GM21515 (cell line): ENCODE measurements around the gene RPL12.

Experiments used
- ATAC-seq: cut with Tn5 transposase; IDR thresholded peaks from one replicate; pipeline ENCODE4 v1.9.1; 2021; ENCODE audit not compliant: unreplicated experiment

Gene RPL12

DNA sequence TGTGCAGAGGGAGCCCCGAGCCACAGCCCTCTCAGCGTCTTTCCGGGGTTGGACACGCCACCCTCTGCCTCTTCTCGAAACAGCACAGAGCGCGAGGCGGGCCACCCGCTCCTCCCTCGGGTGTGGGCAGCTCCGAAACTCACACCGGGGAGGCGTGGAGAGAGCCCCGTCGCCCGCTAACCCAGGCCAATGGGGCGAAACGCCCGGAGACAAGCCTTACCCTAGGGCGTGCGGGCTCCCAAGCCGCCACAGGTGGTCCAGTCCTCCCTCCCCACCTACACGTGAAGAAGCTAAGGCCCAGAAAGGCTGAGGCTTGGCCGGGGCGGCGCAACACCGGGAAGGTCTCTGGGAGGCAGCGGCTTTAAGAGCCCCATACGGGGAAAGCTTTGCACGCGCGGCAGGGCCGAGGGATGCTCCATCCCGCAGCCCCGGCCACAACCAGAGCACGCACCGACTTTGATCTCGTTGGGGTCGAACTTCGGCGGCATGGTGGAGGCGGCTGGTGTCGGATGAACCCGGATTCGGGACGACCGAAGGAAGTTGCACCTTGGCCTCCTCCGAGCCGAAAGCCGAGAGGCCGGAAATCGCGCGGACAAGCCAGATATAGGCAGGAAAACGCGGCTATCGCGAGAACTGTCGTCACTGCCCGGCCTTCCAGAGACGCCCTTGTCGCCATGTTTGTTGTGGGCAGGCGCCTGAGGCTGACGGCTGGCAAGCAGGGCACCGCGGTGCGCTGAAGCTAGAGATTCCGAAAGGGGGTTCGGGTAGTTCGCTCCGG lies at the start of gene RPL12, which contains the start of gene LRSAM1:
RPL12 (minus strand) TSS at position 577 of the 778 bp plus-strand sequence; CDS start at position 488, 89 bp downstream.
LRSAM1 (plus strand) TSS at position 681 of the 778 bp plus-strand sequence. CDS start 3,018 bp downstream, outside the sequence.
- peak; percentile 62 for ATAC-seq

DNA sequence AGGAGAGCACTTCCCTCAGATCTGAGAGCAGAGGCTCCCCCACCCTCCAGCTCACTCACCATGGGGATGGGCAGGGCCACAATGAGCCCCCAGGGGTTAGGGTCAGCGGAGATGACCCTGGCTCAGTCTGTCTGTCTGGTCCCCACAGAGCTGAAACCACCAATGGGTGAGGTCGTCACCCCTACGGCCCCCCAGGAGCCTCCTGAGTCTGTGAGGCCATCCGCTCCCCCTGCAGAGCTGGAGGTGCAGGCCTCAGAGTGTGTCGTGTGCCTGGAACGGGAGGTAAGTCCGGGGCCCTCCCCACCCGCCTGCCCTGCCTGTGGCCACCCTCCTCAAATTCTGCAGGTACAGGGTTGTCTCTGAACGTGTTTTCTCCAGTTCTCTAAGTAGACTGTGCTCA lies 49.7 kb upstream of the RPL12 start:
- ATAC-seq, result no peak

DNA sequence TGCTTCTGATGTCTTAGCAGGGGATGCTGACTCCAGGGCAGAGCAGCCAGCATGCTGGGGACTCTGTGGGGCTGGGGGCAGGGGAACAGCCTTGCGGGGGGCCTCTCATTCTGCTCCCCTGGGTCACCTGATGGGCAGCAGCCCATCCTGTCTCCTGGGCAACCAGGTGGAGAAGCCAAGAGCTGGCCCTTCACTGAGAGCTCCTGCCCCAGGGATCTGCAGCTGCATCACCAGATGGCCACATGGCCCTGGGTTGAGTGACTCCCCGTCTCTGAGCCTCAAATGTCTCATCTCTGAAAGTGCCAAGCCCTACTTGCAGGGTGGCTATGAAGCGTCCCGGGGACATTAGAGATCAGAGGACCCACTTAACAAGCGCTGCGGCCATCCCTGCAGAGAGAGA lies 49.2 kb upstream of the RPL12 start:
- no peak for ATAC-seq

DNA sequence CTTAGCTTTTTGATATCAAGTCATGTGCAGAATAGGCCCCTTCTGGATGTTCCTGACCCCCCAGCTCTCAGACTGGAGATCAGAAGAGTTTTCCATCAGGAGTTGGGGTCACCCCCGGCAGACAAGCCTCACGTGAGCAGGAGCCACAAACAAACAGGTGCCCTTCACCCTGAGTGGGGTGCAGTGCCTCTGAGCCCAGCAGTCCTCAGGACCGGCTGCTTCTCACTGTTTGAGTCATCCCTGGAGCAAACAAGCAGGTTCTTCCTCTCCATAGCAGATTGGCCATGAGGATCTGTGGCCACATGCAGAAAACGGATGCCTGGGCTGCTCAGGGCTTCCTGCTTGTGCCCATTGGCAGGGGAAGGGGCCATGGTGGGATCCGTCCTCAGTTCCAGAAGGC lies 47.1 kb upstream of the RPL12 start:
- ATAC-seq, result no peak

DNA sequence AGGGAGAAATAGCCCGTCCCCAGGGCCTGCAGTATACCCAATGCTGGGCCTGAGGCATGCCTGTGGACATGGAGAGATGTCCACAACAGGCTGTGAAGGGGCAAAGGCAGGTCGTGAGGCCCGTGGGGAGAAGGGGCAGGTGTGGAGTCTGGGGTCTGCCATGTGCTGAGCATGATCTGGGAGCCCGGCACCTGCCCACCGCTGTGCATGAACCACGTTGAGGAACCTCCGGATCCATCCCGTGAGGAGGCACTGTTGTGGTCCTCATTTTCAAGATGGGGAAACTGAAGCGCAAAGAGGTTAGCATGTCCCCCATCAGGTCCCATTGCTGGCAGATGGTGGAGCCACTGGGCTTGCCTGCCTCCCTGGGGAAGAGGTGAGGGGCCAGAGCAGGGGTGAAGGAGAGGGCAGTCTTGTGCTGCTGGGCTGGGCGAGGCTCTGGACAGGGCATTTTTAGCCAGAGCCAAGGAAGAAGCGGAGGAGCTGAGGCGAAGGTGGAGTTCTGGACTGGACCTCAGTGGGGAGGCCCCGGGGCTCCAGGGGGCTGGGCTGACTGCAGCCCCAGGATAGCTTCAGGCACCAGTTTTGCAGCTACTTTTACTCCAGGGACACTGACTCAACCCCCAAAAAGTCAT lies 46.6 kb upstream of the RPL12 start:
- ATAC-seq, result no peak

DNA sequence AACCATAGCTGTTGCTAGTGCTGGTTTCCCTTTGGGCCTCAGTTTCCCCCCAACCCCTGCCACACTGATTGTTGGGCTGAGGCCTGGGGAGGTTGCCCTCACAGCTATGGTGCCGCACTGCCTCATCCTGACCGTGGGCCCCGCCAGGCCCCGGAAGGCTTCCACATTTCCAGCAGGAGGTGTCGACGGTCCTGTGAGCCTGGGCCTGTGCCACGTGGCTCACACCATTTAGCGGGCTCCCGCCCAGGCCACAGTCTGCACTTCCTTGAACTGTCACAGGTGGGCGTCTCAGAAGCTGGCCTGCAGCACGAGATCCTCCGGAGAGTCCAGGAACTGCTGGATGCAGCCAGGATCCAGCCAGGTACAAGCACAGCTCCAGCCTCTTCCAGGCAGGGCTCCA lies 45.8 kb upstream of the RPL12 start:
- no peak for ATAC-seq

DNA sequence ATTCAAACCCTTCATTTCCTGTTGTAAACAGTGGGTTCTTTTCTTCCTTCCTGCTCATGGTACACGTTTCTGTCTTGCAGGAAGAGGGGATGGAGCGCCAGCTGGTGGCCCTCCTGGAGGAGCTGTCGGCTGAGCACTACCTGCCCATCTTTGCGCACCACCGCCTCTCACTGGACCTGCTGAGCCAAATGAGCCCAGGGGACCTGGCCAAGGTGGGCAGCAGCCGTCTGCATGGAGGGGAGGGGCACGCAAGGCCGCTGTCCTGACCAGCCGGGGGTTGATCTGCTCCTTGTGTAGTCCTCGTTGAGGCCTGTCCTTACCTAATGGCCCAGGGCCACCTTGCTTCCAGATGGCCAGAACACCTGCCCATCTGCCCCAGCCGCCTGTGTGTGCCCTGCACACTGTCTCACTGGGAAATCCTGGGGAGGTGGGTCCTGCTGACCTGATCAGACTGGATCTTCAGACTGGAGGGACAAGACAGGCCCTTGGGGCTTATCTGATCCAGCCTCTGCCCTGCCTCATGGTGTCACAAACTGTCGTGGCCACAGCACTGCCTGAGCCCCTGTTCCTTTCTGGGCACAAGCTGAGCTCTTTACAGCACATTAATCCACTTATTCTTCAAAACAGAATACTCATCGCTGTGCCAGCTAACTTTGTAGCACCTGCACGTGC lies 44.8 kb upstream of the RPL12 start:
- ATAC-seq, result no peak

DNA sequence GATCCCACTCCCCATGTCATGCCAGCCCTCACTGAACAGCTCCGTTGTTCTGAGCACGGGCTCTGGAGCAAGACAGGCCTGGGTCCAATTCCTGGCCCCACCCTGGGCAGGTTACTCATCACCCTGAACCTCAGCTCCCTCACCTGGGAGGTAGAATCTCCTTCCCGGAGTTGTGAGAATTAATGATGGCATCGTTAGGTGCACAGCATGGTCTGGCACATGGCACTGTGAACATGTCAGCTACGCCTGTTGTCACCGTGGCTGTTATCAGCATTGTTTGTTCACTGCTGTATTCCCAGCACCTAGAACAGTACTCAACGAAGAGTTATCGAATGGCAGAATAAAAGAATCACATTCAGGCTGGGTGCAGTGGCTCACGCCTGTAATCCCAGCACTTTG lies 43.1 kb upstream of the RPL12 start:
- no peak for ATAC-seq

DNA sequence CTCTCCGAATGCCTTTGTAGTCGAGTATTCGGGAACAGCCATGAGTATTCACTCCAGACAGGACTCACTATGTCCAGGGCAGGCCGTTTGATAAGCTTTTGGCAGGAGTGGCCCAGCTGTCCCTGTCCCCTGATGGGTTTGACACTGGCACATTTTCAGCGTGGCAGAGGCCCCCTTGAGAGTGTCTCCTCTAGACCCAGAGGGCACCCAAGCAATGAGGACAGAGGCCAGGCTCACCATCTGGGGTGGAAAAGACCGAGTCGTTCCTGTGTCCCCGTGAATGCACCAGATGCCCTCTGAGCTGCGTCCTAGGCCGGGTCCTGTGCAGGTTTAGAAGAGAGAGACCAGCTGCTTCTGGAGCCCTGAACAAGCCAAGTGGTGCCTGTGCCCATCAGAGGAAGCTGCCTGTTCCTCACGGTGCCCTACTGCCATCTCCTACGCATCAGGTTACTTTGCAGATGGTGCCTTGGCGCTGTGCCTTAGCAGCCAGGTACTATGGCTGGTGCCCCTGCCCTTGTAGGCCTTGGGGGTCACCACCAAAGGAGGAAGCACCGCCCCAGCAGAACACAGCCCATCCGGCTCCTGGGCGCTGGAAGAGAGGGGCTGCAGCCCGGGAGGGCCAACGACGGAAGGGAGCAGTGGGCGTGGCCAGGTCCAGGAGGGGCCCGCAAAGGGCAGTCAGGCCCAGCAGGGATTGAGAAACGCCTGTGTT lies 42.5 kb upstream of the RPL12 start:
- ATAC-seq, result no peak

DNA sequence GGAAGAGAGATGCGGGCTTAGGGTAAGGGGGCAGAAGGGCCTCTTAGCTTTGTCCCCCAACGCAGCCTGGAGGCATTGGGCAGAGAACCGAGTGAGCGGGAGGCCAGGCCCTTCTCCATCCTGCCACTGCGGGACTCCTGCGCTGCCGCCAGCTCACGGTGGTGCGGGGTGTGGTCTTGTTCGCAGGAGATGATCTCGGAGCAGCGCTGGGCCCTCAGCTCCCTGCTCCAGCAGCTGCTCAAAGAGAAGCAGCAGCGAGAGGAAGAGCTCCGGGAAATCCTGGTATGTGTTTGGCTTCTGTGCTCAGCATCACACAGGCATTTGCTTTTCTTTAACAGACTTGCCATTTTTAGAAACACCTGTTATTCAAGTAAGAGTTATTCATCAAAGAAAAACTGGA lies 41.4 kb upstream of the RPL12 start:
- ATAC-seq, result no peak

DNA sequence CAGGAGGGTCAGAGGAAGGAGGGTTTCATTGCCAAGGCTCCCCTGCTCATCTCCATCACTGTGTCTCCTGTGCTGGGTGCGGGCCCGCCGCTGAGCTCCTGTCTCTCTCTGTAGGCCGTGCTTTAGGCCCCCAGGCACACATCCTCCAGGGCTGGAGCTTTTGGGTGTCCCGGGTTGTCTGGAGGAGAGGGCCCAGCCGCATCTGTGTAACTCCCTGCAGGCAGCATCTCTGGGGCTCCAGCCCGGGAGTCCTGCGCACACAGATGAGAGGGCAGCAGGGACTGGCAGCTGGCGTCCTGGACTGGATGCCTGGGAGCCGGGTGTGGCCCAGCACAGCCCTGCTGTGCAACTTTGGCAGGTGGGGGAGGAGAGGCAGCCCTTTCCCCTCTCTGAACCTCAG lies 40.3 kb upstream of the RPL12 start:
- ATAC-seq, result no peak

DNA sequence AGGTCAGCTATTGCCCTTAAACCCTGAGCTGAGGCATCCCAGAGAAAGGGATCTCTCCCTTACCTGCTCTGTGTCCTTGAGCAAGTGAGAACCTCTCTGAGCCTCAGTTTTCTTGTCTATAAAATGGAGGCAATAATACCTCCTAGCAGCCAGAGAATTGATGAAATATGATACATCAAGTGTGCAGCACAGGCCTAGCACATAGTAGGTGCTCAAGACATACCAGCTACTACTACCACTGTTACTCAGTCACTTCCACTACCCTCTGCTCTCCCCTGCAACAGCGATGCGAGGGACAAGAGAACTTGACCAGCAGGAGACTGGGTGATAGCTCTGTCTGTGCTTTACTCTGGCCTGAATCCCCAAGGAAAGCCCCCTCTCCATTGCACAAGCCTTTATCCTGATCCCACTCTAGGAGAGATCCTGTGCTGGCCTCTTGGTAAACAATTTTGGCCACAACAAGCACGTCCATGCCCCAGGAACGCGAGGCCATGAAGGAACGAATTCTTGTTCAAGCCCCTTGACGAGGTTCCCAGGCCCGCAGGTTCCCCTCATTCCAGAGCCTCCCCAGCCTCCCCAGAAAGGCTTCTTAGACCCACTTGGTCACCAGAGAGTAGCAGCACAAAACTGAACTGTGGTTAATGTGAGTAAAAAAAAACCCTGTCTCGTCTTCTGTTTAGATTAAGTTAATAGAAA lies 39.5 kb upstream of the RPL12 start:
- no peak for ATAC-seq

DNA sequence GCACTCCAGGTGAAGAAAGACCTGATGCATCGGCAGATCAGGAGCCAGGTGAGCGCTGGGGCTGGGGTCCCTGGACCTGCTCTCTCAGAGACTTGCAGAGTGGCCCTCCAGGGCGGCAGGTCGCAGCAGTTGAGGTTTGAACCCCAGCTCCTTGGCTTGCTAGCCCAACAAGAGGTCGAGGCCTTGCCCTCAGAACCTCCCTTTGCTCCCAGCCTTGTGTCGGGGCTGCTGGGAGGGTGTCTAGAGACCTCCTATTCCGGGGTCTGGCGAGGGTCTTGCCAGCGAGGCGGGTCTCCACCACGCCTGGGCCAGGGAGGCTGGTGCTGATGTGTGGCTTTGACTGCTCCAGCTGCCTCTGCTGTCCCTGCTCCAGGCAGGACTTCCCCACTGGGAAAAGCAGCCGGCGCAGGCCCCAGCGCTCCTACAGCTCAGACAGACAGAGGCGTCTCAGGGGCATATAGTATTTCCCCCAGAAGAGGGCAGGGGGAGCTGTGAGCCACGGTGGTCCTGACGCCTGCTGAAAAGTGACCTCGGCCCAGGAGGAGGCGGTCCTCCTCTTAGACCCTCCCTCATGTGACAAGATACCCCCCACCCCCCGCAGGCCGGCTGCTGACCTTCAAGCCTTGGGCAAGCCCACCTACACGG lies 38.4 kb upstream of the RPL12 start:
- ATAC-seq, result no peak

DNA sequence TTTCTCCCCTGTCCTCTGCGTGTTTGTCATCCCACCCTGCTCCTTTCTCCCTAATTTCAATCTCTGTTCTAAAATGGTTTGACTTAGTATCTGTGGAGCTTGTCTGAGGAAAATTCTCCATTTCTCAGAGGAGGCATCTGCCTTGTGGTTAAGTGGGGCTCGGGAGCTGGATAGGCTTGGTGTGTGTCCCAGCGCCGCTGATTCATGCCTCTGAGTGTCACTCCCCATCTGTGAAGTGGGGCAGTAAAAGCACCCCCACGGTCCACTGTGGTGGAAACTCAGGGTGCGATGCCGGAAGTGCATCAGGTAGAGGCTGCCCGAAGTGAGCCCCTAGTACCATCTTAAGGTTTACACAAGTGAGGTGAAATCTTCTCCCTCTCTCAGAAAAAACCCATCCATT lies 37.7 kb upstream of the RPL12 start:
- no peak for ATAC-seq

DNA sequence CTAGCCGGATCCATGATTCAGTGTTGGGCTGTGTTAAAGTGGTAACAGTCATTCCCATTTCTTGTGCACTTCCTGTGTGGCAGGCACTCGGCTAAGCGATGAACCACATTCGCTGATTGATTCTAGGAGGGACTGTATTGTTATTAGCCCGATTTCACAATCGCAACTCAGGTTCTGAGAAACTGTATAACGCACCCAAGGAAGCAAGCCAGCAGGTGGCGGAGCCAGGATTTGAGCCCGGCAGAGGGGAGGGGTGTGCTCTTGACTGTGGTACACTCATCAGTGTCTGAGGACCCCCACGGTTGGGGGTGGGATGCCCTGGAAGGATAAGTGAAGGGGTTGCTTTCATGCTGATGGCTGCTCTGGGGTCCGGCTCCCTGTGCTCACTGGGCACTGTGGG lies 34.8 kb upstream of the RPL12 start:
- no peak for ATAC-seq

DNA sequence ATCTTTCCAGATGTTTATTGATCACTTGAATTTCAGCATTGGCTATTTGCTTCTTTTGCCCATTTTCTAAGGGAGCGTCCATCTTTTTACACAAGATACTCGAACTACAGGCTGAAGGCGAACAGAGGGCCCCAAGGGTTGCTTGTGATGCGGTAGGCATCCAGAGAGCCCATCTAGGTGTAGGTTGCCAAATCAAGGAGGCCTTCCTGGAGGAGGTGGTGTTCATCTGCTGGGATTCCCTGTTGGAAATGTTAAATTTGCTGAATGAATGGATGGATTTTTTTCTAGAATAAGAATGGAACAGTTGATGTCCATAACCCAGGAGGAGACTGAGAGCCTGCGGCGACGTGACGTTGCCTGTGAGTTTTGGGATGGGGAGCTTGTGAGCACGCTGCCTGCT lies 31.5 kb upstream of the RPL12 start:
- ATAC-seq, result no peak

DNA sequence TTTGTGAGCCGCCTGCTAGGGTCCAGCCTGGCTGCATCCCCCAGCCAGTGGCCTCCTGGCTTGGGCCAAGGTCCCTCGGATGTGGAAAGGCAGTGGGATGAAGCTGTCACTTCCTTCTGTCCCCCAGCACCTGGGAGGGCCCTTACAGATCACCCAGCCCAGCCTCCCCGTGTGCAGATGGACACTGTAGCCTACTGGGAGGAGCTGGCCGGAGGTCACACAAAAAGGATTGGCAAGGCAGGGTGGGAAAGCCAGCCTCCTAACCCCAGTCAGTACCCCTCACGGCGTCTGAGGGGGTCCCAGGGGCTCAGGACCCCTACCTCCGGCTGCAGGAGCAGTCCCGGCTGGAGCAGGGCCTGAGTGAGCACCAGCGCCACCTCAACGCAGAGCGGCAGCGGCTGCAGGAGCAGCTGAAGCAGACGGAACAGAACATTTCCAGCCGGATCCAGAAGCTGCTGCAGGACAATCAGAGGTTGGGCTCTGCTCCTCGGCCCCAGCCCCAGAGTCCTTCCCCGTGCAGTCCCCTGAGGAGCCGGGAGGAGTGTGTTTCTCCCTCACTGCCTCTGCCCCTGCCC lies 28.4 kb upstream of the RPL12 start:
- ATAC-seq, result no peak

DNA sequence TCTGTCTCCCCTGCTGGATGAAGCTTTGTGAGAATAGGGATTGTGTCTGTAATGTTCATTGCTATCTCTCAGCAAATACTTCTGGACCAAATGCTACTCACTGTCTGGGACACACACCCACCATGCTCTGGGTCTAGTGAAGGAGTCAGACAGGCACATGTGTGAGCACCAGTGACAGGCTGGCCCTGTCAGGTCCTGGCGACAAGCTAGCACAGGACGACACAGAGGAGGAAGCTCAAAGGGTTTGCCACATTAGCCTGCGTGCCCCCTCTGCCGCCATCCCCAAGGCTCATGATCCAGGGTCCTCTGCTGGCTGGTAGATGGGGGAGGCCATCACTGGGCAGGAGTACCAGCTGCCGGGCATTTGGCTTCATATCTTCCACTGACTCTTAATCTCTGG lies 23.4 kb upstream of the RPL12 start:
- ATAC-seq, result no peak

DNA sequence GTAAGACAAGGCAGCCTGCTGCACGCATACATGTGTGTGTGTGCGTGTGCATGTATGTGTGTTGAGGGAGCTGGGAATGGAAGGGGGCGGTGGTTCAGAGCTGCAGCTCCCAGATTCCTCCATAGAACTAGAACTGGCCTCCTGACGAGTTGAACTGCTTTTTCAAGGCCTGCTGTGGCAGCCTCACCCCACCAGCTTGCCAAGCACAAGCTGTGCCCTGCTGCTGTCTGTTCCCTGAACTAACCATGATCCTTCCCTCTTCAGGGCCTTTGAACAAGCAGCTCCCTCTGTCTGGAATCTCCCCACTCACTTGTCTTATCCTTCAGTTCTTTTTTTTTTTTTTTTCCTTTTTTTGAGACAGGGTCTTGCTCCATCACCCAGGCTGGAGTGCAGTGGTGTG lies 22.7 kb upstream of the RPL12 start:
- no peak for ATAC-seq

DNA sequence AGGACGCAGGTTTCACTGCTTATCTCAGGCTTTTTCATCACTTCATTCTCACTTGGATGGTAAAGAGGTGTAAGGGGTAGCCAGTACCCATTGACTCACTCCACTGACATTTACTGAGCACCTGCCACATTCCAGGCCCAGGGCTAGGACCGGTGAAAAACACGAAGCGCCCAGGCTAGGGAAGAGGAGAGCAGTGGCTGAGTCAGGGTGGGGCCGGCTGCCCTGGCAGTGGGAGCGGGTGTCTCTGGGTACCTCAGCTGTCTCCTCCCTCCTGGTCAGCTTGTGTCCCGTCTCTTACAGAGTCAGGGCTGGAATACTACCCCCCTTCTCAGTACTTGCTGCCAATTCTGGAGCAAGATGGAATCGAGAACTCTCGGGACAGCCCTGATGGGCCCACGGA lies 22.3 kb upstream of the RPL12 start:
- ATAC-seq, result no peak
